SK-N-MC (cell line): Measurements from ENCODE around the gene CYSTM1.

Source experiments
- EZH2 ChIP-seq: fragments of 200-600 bp; sonication (generic); IDR thresholded peaks from one replicate; pipeline ENCODE4 v1.6.1; 2017; ENCODE audit warnings: antibody characterized with exemption
- FOXP2 ChIP-seq: optimal IDR thresholded peaks from 2 replicates; pipeline ENCODE3; 2011; ENCODE audit warnings: mild to moderate bottlenecking, moderate library complexity; ENCODE audit not compliant: insufficient read depth; ENCODE audit errors: extremely low read length, control extremely low read depth
- POLR2AphosphoS5 ChIP-seq: IDR thresholded peaks from 2 replicates; pipeline ENCODE4 v1.6.1; 2012; ENCODE audit warnings: mild to moderate bottlenecking, low read depth, low read length, borderline replicate concordance

- TF ChIP-seq POLR2AphosphoS5: no peak
- TF ChIP-seq EZH2: no peak
- no peak for TF ChIP-seq FOXP2
Measured at GRCh38 chr5:140153905-140154304, 21.1 kb upstream of the CYSTM1 start.
